HK-2 (cell line): ENCODE data around the gene SENP5.
A peak's percentile ranks its signal among the peaks of the same experiment; 100 is the strongest.
"Not testable (repeated sequence)": the region's sequence is repeated elsewhere in the genome, so short reads cannot be mapped to it uniquely, and the experiment has no call there.

Source experiments
- DNase-seq: peaks from one replicate; pipeline ENCODE4 v3.0.0-alpha.2; 2018; ENCODE audit not compliant: unreplicated experiment

The SENP5 gene

GRCh38 chr3:196867507-196868296, at the start of gene SENP5:
TSS of gene SENP5 (plus strand) at chr3:196867920. CDS start at chr3:196885182, 17,262 bp downstream.
- DNase-seq = peak; percentile 92

GRCh38 chr3:196821806-196822355, 45.8 kb upstream of the SENP5 start:
- no peak for DNase-seq

GRCh38 chr3:196829651-196830050, 38.1 kb upstream of the SENP5 start:
- DNase-seq = not testable (repeated sequence)

- DNase-seq = peak; percentile 23
These were observed 32.6 kb upstream of the SENP5 start for GRCh38 chr3:196835086-196835485.

- DNase-seq = not testable (repeated sequence)
These were observed 31.1 kb upstream of the SENP5 start for GRCh38 chr3:196836626-196837025.

GRCh38 chr3:196837819-196838420, 29.8 kb upstream of the SENP5 start:
- peak; percentile 43 for DNase-seq

- DNase-seq = not testable (repeated sequence)
These were observed 28.4 kb upstream of the SENP5 start for GRCh38 chr3:196839351-196839750.

- DNase-seq = no peak
These were observed 24.9 kb upstream of the SENP5 start for GRCh38 chr3:196842567-196843434.

GRCh38 chr3:196843435-196844110, 24.1 kb upstream of the SENP5 start:
- no peak for DNase-seq

GRCh38 chr3:196844235-196845219, 23.2 kb upstream of the SENP5 start:
- not testable (repeated sequence) for DNase-seq

GRCh38 chr3:196848375-196848774, 19.3 kb upstream of the SENP5 start:
- DNase-seq = not testable (repeated sequence)

- no peak for DNase-seq
These were observed 18.5 kb upstream of the SENP5 start for GRCh38 chr3:196849180-196849741.

- not testable (repeated sequence) for DNase-seq
These were observed 4.7 kb upstream of the SENP5 start for GRCh38 chr3:196863000-196863399.

- peak; percentile 8 for DNase-seq
These were observed 589 bp upstream of the SENP5 start for GRCh38 chr3:196867155-196867506.

- DNase-seq = peak; percentile 59
These were observed 559 bp downstream of the SENP5 start for GRCh38 chr3:196868297-196868661.

GRCh38 chr3:196872316-196872715, 4.6 kb downstream of the SENP5 start:
- DNase-seq = no peak

GRCh38 chr3:196874511-196875094, 6.9 kb downstream of the SENP5 start:
- not testable (repeated sequence) for DNase-seq

- DNase-seq = no peak
These were observed 7.5 kb downstream of the SENP5 start for GRCh38 chr3:196875258-196875657.

GRCh38 chr3:196883361-196883760, 15.6 kb downstream of the SENP5 start:
- DNase-seq = no peak

GRCh38 chr3:196886144-196886543, 18.4 kb downstream of the SENP5 start:
- DNase-seq = no peak
